ENCODE measurements around the gene PGAP6. TPM values are rescaled to one million over a fixed set of nuclear protein-coding genes. Genes with fewer than 3 reads are reported as not detected.

PGAP6 gene
- total RNA-seq, 4 donors from 2014 or later: 10.6 to 36.2 (median 12.8) TPM

GRCh38 chr16:324201-324450 lies 57.7 kb downstream of the PGAP6 start:
- Histone ChIP-seq H3K4me1 (no peaks in the 10 kb centered on the region), H3K27ac (no peak overlapping the region), H3K9me3 (no peaks in the 10 kb centered on the region), H3K36me3 (no peaks in the 10 kb centered on the region), H3K4me3 (no peak overlapping the region), H3K27me3 (no peaks in the 10 kb centered on the region)
- no peak for TF ChIP-seq POLR2A (IDR thresholded peaks at IDR 0.05)
- TF ChIP-seq, protein P1, sequence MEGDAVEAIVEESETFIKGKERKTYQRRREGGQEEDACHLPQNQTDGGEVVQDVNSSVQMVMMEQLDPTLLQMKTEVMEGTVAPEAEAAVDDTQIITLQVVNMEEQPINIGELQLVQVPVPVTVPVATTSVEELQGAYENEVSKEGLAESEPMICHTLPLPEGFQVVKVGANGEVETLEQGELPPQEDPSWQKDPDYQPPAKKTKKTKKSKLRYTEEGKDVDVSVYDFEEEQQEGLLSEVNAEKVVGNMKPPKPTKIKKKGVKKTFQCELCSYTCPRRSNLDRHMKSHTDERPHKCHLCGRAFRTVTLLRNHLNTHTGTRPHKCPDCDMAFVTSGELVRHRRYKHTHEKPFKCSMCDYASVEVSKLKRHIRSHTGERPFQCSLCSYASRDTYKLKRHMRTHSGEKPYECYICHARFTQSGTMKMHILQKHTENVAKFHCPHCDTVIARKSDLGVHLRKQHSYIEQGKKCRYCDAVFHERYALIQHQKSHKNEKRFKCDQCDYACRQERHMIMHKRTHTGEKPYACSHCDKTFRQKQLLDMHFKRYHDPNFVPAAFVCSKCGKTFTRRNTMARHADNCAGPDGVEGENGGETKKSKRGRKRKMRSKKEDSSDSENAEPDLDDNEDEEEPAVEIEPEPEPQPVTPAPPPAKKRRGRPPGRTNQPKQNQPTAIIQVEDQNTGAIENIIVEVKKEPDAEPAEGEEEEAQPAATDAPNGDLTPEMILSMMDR (IDR thresholded peaks at IDR 0.05): no peak
- DNase-seq: no peak
- intact Hi-C loops (cut with DNase I; ENCODE audit: low total_unique reads): no loop called here

DNA sequence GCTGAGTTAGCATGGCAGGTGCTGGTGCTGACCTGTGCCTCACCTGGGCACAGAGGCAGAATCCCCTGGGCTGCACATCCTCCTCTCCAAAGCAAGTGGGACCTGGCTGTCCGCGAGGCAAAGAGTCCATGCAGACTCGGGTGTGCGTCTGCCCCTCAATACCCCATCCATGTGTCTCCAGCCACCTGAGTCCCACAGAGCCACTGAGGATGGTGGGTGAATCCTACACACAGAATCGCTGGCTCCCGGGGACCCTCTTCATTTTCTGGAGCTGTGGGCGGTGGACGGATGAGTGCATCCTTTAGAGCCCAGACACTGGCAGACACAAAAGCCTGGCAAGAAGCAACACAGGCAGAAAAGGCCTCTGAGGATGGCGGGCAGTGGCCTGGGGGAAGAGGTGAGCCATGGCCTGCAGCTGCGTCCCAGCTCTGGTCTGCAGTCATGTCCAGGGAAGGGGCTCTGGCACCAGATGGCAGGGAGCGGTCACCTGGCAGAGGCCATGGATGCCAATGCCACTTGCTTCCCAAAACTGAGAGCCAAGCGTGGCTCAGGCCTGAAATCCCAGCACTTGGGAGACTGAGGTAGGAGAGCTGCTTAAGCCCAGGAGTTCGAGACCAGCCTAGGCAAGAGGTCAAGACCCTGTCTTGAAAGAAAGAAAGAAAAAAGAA lies 59.2 kb downstream of the PGAP6 start:
- Histone ChIP-seq H3K27ac (no peak overlapping the region), H3K4me3 (no peak overlapping the region), H3K36me3 (no peaks in the 10 kb centered on the region), H3K27me3 (no peaks in the 10 kb centered on the region), H3K9me3 (no peaks in the 10 kb centered on the region), H3K4me1 (no peaks in the 10 kb centered on the region)
- no peak for DNase-seq
- no peak for TF ChIP-seq POLR2A (IDR thresholded peaks at IDR 0.05)
- TF ChIP-seq, protein P1 (IDR thresholded peaks at IDR 0.05): no peak
- intact Hi-C loops (cut with DNase I; ENCODE audit: low total_unique reads): no loop called here

DNA sequence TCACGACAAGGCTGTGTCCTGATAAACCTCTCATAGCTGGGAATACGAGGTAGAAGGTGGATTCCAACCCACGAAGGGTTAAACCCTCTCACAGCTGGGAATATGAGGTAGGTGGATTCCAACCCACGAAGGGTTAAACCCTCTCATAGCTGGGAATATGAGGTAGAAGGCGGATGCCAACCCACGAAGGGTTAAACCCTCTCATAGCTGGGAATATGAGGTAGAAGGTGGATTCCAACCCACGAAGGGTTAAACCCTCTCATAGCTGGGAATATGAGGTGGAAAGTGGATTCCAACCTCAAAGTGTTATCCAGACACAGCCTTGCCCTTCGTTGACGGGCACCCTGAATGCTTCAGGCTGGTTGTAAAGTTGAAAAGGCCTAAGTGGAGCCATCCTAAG lies 60.2 kb downstream of the PGAP6 start:
- H3K4me1 ChIP-seq: no peaks in the 10 kb centered on the region
- H3K27me3 ChIP-seq: no peaks in the 10 kb centered on the region
- H3K27ac ChIP-seq: no peak overlapping the region
- DNase-seq: no peak
- no peaks in the 10 kb centered on the region for H3K36me3 ChIP-seq
- intact Hi-C loops (cut with DNase I; ENCODE audit: low total_unique reads): no loop called here
- no peak overlapping the region for H3K4me3 ChIP-seq
- TF ChIP-seq, protein P1 (IDR thresholded peaks at IDR 0.05): no peak
- no peak for TF ChIP-seq POLR2A (IDR thresholded peaks at IDR 0.05)
- no peaks in the 10 kb centered on the region for H3K9me3 ChIP-seq

Other genes with a start within 250 kb of the PGAP6 start
- gene NPRL3, start 243.3 kb downstream of the PGAP6 start, total RNA-seq: 10 to 100 TPM; 13.9 to 34.8 (median 18.7) TPM
- under 1 TPM in 1 of 4 donors, not detected in 3; 0.76 TPM for gene HBZ, start 229.3 kb downstream of the PGAP6 start, total RNA-seq
- 1 to 10 TPM in 1 of 4 donors, not detected in 3; 1.4 TPM for gene HBM, start 216.0 kb downstream of the PGAP6 start, total RNA-seq
- 100 to 1,000 TPM in 3 of 4 donors, 10 to 100 TPM in 1; 52.8 to 638 (median 317) TPM for gene HBA2, start 209.1 kb downstream of the PGAP6 start, total RNA-seq
- gene HBA1, start 205.3 kb downstream of the PGAP6 start, total RNA-seq: 100 to 1,000 TPM in 3 of 4 donors, 10 to 100 TPM in 1; 42.0 to 398 (median 263) TPM
- 1 to 10 TPM in 1 of 4 donors, not detected in 3; 4.1 TPM for gene HBQ1, start 201.5 kb downstream of the PGAP6 start, total RNA-seq
- gene LUC7L, start 152.5 kb downstream of the PGAP6 start, total RNA-seq: 100 to 1,000 TPM in 2 of 4 donors, 10 to 100 TPM in 2; 47.6 to 118 (median 93.9) TPM
- gene FAM234A, start 147.2 kb downstream of the PGAP6 start, total RNA-seq: 10 to 100 TPM in 2 of 4 donors, 1 to 10 TPM in 2; 5.6 to 65.5 (median 30.1) TPM
- gene RGS11, start 106.0 kb downstream of the PGAP6 start, total RNA-seq: 1 to 10 TPM in 3 of 4 donors, not detected in 1; 1.1 to 2.4 (median 2.3) TPM
- gene ARHGDIG, start 101.4 kb downstream of the PGAP6 start, total RNA-seq: 1 to 10 TPM in 1 of 4 donors, not detected in 3; 2.1 TPM
- under 1 TPM in 1 of 4 donors, not detected in 3; 0.97 TPM for gene PDIA2, start 98.8 kb downstream of the PGAP6 start, total RNA-seq
- gene AXIN1, start 29.3 kb downstream of the PGAP6 start, total RNA-seq: 10 to 100 TPM in 3 of 4 donors, 1 to 10 TPM in 1; 6.2 to 23.6 (median 19.9) TPM
- 10 to 100 TPM; 32.4 to 97.3 (median 50.1) TPM for gene MRPL28, start 11.4 kb downstream of the PGAP6 start, total RNA-seq
- 10 to 100 TPM; 37.3 to 77.6 (median 62.2) TPM for gene NME4, start 15.2 kb upstream of the PGAP6 start, total RNA-seq
- gene DECR2, start 19.9 kb upstream of the PGAP6 start, total RNA-seq: 100 to 1,000 TPM in 1 of 4 donors, 10 to 100 TPM in 3; 10.6 to 106 (median 31.9) TPM
- 10 to 100 TPM; 10.5 to 75.0 (median 49.4) TPM for gene RAB11FIP3, start 43.7 kb upstream of the PGAP6 start, total RNA-seq
- gene CAPN15, start 145.7 kb upstream of the PGAP6 start, total RNA-seq: 10 to 100 TPM in 3 of 4 donors, 1 to 10 TPM in 1; 7.9 to 37.3 (median 19.3) TPM
- not detected for gene PRR35, start 178.4 kb upstream of the PGAP6 start, total RNA-seq
- gene NHLRC4, start 185.0 kb upstream of the PGAP6 start, total RNA-seq: 1 to 10 TPM; 1.2 to 7.5 (median 1.5) TPM
- gene PIGQ, start 188.0 kb upstream of the PGAP6 start, total RNA-seq: 10 to 100 TPM in 3 of 4 donors, 1 to 10 TPM in 1; 10.0 to 56.9 (median 30.7) TPM
- gene RAB40C, start 208.1 kb upstream of the PGAP6 start, total RNA-seq: 10 to 100 TPM in 2 of 4 donors, 1 to 10 TPM in 1, under 1 TPM in 1; 0.59 to 25.4 (median 14.3) TPM
- gene WFIKKN1, start 249.0 kb upstream of the PGAP6 start, total RNA-seq: 1 to 10 TPM in 1 of 4 donors, under 1 TPM in 2, not detected in 1; 0.26 to 1.4 (median 0.76) TPM